Measurements from ENCODE around the gene C5orf58.
"Not testable (repeated sequence)": the region's sequence is repeated elsewhere in the genome, so short reads cannot be mapped to it uniquely, and the experiment has no call there.

Gene C5orf58

GRCh38 chr5:170247363-170247762, 14.6 kb downstream of the C5orf58 start (continued):
- TF ChIP-seq SP7 (tag by site-specific recombination; IDR thresholded peaks at IDR 0.05): no peak

GRCh38 chr5:170248172-170248930, 15.6 kb downstream of the C5orf58 start:
- H3K36me3 ChIP-seq (ENCODE audit: control insufficient read depth in 2 of 2, insufficient read depth in 1 of 2, low read length in 2 of 2): no peaks in the 10 kb centered on the region
- TF ChIP-seq PRDM4 (tag by site-specific recombination; IDR thresholded peaks at IDR 0.05) (0 out of 2 replicates have a peak, but pooled peaks have one; percentile 8), KLF17 (tag by site-specific recombination; IDR thresholded peaks at IDR 0.05) (no peak), ZNF830 (tag by site-specific recombination; IDR thresholded peaks at IDR 0.05; ENCODE audit: low read depth) (no peak), ZNF629 (tag by site-specific recombination; IDR thresholded peaks at IDR 0.05) (peak; percentile 26; the same call in 1 of the 2 replicates), FEZF1 (tag by site-specific recombination; IDR thresholded peaks at IDR 0.05) (peak; percentile 44; the same call in 1 of the 2 replicates), ZSCAN5A (tag by site-specific recombination; IDR thresholded peaks at IDR 0.05) (no peak), ZNF843 (tag by site-specific recombination; IDR thresholded peaks at IDR 0.05) (peak; percentile 64; the same call in 1 of the 2 replicates), ZNF366 (tag by site-specific recombination; conservative IDR thresholded peaks at IDR 0.05) (peak; percentile 37; the same call in 1 of the 2 replicates), ZEB2 (tag by site-specific recombination; IDR thresholded peaks at IDR 0.05) (0 out of 2 replicates have a peak, but pooled peaks have one; percentile 27), ZNF24 (tag by site-specific recombination; IDR thresholded peaks at IDR 0.05) (no peak), MYNN (tag by site-specific recombination; IDR thresholded peaks at IDR 0.05; ENCODE audit: borderline replicate concordance) (peak; percentile 53; the same call in 1 of the 2 replicates), GLI2 (tag by site-specific recombination; IDR thresholded peaks at IDR 0.05; ENCODE audit: borderline replicate concordance, low read depth) (peak; percentile 57; the same call in 1 of the 2 replicates), PRDM6 (tag by site-specific recombination; IDR thresholded peaks at IDR 0.05) (peak; percentile 78), ZNF10 (tag by site-specific recombination; IDR thresholded peaks at IDR 0.05) (peak; percentile 65; the same call in 1 of the 2 replicates), ZNF174 (tag by site-specific recombination; IDR thresholded peaks at IDR 0.05) (no peak), OSR2 (tag by site-specific recombination; IDR thresholded peaks at IDR 0.05) (peak; percentile 51; the same call in 1 of the 2 replicates), ZNF280C (tag by site-specific recombination; IDR thresholded peaks at IDR 0.05) (no peak), ZBTB20 (tag by site-specific recombination; IDR thresholded peaks at IDR 0.05) (0 out of 2 replicates have a peak, but pooled peaks have one; percentile 35), ZNF18 (tag by site-specific recombination; IDR thresholded peaks at IDR 0.05) (0 out of 2 replicates have a peak, but pooled peaks have one; percentile 21)
- H3K27ac ChIP-seq (ENCODE audit: extremely low read depth, low read depth, low read length): no peak overlapping the region
- peaks cover 23% of the 10 kb centered on the region for H3K4me1 ChIP-seq (ENCODE audit: control insufficient read depth, insufficient read depth, low read length)
- POLR2A ChIA-PET: no interaction called here
- no peaks in the 10 kb centered on the region for H3K9me3 ChIP-seq (ENCODE audit: control insufficient read depth, insufficient read depth, low read depth, low read length)
- CTCF ChIA-PET: interaction anchor here (1.3 to 3.0 kb wide), 2 partner anchors 20 to 22 kb away, joined by 4 to 17 read pairs; no protein-coding TSS in a partner anchor
- H3K4me3 ChIP-seq (ENCODE audit: low read depth, low read length): no peak overlapping the region

GRCh38 chr5:170248931-170249227, 16.1 kb downstream of the C5orf58 start:
- H3K9me3 ChIP-seq (ENCODE audit: control insufficient read depth, insufficient read depth, low read depth, low read length); H3K27ac ChIP-seq (ENCODE audit: extremely low read depth, low read depth, low read length); CTCF ChIA-PET; H3K4me3 ChIP-seq (ENCODE audit: low read depth, low read length); POLR2A ChIA-PET; H3K36me3 ChIP-seq (ENCODE audit: control insufficient read depth in 2 of 2, insufficient read depth in 1 of 2, low read length in 2 of 2): not testable (repeated sequence)
- peaks cover 23% of the 10 kb centered on the region for H3K4me1 ChIP-seq (ENCODE audit: control insufficient read depth, insufficient read depth, low read length)
